Measurements from ENCODE around the gene POLR3K.

Gene POLR3K

DNA sequence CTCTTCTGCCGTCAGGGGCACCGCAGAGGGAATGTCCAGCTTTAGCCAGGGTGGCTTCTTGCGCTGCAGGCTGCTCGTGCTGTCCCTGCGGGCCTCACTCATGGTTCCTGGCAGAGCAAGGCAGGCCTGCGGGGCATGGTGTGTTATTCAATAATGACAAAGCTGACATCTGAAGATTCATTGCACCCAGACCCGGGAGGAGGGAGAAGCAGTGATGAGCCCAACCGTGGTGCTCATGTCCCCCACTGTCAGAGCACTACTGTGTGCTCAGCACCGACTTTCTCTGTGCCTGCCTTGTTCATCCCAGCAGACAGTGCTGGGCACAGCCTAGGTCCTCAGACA is 11.5 kb upstream of the POLR3K start:
- WGBS (ENCODE audit: insufficient coverage): 90% methylated on average over 9 of the region's 9 CpGs
- Histone ChIP-seq H3K9me3 (ENCODE audit: control extremely low read depth in 1 of 5, control insufficient read depth in 4 of 5, insufficient read depth in 2 of 5, low read depth in 1 of 5, low read length in 4 of 5) (no peaks in the 10 kb centered on the region), H3K27me3 (replicated peaks in 2 of 5; ENCODE audit: control insufficient read depth in 4 of 5, insufficient read depth in 5 of 5, low read length in 4 of 5) (no peaks in the 10 kb centered on the region), H3K36me3 (ENCODE audit: control insufficient read depth in 4 of 4, insufficient read depth in 4 of 4, low read length in 3 of 4) (peaks cover 0 to 21% (median 0%) of the 10 kb centered on the region in 4 experiments), H3K27ac (ENCODE audit: insufficient read depth in 1 of 2, low read depth in 1 of 2, low read length in 2 of 2, poor library complexity in 1 of 2, severe bottlenecking in 2 of 2) (no peak overlapping the region), H3K4me3 (ENCODE audit: control insufficient read depth in 1 of 7, extremely low read depth in 1 of 7, insufficient read depth in 4 of 7, low read depth in 2 of 7, low read length in 6 of 7) (no peak overlapping the region), H3K4me1 (ENCODE audit: control extremely low read depth in 1 of 4, control insufficient read depth in 4 of 4, insufficient read depth in 4 of 4, low read length in 3 of 4) (peaks cover 0 to 10% (median 7%) of the 10 kb centered on the region in 4 experiments)
- no peak for DNase-seq
- CTCF ChIA-PET: interaction anchor here (0.7 to 19.8 kb wide), 20 partner anchors 7 to 300 kb away, joined by 3 to 643 read pairs (median 4); partner anchors contain the start of genes POLR3K, RHBDF1 and SNRNP25
- POLR2A ChIA-PET: interaction anchor here (2.2 kb wide), 1 partner anchor 32 kb away, joined by 12 read pairs; no protein-coding TSS in a partner anchor

- no peak overlapping the region for H3K4me3 ChIP-seq (ENCODE audit: control insufficient read depth in 1 of 7, extremely low read depth in 1 of 7, insufficient read depth in 4 of 7, low read depth in 2 of 7, low read length in 6 of 7)
- WGBS (ENCODE audit: insufficient coverage): over 99% methylated on average over 21 of the region's 25 CpGs
- no peaks in the 10 kb centered on the region for H3K27me3 ChIP-seq (replicated peaks in 2 of 5; ENCODE audit: control insufficient read depth in 4 of 5, insufficient read depth in 5 of 5, low read length in 4 of 5)
- ChIA-PET POLR2A (interaction anchor here (2.2 kb wide), 1 partner anchor 32 kb away, joined by 12 read pairs; no protein-coding TSS in a partner anchor), CTCF (interaction anchor here (0.6 to 19.8 kb wide), 17 partner anchors 8 to 301 kb away, joined by 3 to 643 read pairs (median 5); partner anchors contain the start of genes POLR3K, RHBDF1 and SNRNP25)
- no peak for DNase-seq
- H3K36me3 ChIP-seq (ENCODE audit: control insufficient read depth in 4 of 4, insufficient read depth in 4 of 4, low read length in 3 of 4): peaks cover 0 to 23% (median 2%) of the 10 kb centered on the region in 4 experiments
- peaks cover 0 to 10% (median 7%) of the 10 kb centered on the region in 4 experiments for H3K4me1 ChIP-seq (ENCODE audit: control extremely low read depth in 1 of 4, control insufficient read depth in 4 of 4, insufficient read depth in 4 of 4, low read length in 3 of 4)
- no peaks in the 10 kb centered on the region for H3K9me3 ChIP-seq (ENCODE audit: control extremely low read depth in 1 of 5, control insufficient read depth in 4 of 5, insufficient read depth in 2 of 5, low read depth in 1 of 5, low read length in 4 of 5)
- no peak overlapping the region for H3K27ac ChIP-seq (ENCODE audit: insufficient read depth in 1 of 2, low read depth in 1 of 2, low read length in 2 of 2, poor library complexity in 1 of 2, severe bottlenecking in 2 of 2)
Measured at GRCh38 chr16:63998-64913, 10.8 kb upstream of the POLR3K start.

GRCh38 chr16:63466-63865 is 10.1 kb upstream of the POLR3K start:
- Histone ChIP-seq H3K27ac (ENCODE audit: insufficient read depth in 1 of 2, low read depth in 1 of 2, low read length in 2 of 2, poor library complexity in 1 of 2, severe bottlenecking in 2 of 2) (no peak overlapping the region), H3K9me3 (ENCODE audit: control extremely low read depth in 1 of 5, control insufficient read depth in 4 of 5, insufficient read depth in 2 of 5, low read depth in 1 of 5, low read length in 4 of 5) (no peaks in the 10 kb centered on the region), H3K36me3 (ENCODE audit: control insufficient read depth in 4 of 4, insufficient read depth in 4 of 4, low read length in 3 of 4) (peaks cover 0 to 28% (median 5%) of the 10 kb centered on the region in 4 experiments), H3K4me3 (ENCODE audit: control insufficient read depth in 1 of 7, extremely low read depth in 1 of 7, insufficient read depth in 4 of 7, low read depth in 2 of 7, low read length in 6 of 7) (no peak overlapping the region), H3K27me3 (replicated peaks in 2 of 5; ENCODE audit: control insufficient read depth in 4 of 5, insufficient read depth in 5 of 5, low read length in 4 of 5) (no peaks in the 10 kb centered on the region), H3K4me1 (ENCODE audit: control extremely low read depth in 1 of 4, control insufficient read depth in 4 of 4, insufficient read depth in 4 of 4, low read length in 3 of 4) (peaks cover 0 to 10% (median 7%) of the 10 kb centered on the region in 4 experiments)
- no peak for DNase-seq
- 94% methylated on average over 14 of the region's 16 CpGs for WGBS (ENCODE audit: insufficient coverage)
- POLR2A ChIA-PET: interaction anchor here (0.5 kb wide), 1 partner anchor 21 kb away, joined by 3 read pairs; no protein-coding TSS in a partner anchor
- CTCF ChIA-PET: interaction anchor here (0.6 to 19.8 kb wide), 7 partner anchors 8 to 44 kb away, joined by 3 to 643 read pairs (median 29); partner anchors contain the start of gene RHBDF1

DNA sequence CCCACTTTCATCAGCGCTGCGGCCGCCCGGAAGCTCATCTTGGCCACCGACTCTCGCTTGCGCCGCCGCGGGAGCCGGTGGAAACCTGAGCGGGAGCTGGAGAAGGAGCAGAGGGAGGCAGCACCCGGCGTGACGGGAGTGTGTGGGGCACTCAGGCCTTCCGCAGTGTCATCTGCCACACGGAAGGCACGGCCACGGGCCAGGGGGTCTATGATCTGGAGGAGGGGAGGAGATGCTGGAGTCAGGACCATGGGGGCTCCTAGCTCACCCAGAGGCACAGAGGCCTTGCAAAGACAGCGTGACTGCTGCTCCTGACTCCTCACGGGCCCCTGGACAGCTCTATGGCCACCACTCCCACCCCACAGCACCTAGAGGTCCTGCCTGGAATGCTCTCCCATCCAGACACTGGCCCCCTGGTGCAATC is 9.6 kb upstream of the POLR3K start:
- WGBS (ENCODE audit: insufficient coverage): 95% methylated on average over 17 of the region's 21 CpGs
- Histone ChIP-seq H3K36me3 (ENCODE audit: control insufficient read depth in 4 of 4, insufficient read depth in 4 of 4, low read length in 3 of 4) (peaks cover 0 to 33% (median 8%) of the 10 kb centered on the region in 4 experiments), H3K27me3 (replicated peaks in 2 of 5; ENCODE audit: control insufficient read depth in 4 of 5, insufficient read depth in 5 of 5, low read length in 4 of 5) (no peaks in the 10 kb centered on the region), H3K9me3 (ENCODE audit: control extremely low read depth in 1 of 5, control insufficient read depth in 4 of 5, insufficient read depth in 2 of 5, low read depth in 1 of 5, low read length in 4 of 5) (no peaks in the 10 kb centered on the region), H3K27ac (ENCODE audit: insufficient read depth in 1 of 2, low read depth in 1 of 2, low read length in 2 of 2, poor library complexity in 1 of 2, severe bottlenecking in 2 of 2) (no peak overlapping the region), H3K4me1 (ENCODE audit: control extremely low read depth in 1 of 4, control insufficient read depth in 4 of 4, insufficient read depth in 4 of 4, low read length in 3 of 4) (peaks cover 0 to 10% (median 7%) of the 10 kb centered on the region in 4 experiments), H3K4me3 (ENCODE audit: control insufficient read depth in 1 of 7, extremely low read depth in 1 of 7, insufficient read depth in 4 of 7, low read depth in 2 of 7, low read length in 6 of 7) (no peak overlapping the region)
- POLR2A ChIA-PET: interaction anchor here (0.5 kb wide), 1 partner anchor 22 kb away, joined by 3 read pairs; no protein-coding TSS in a partner anchor
- CTCF ChIA-PET: interaction anchor here (0.6 to 19.8 kb wide), 4 partner anchors 9 to 29 kb away, joined by 3 to 643 read pairs (median 34); no protein-coding TSS in a partner anchor
- no peak for DNase-seq

DNA sequence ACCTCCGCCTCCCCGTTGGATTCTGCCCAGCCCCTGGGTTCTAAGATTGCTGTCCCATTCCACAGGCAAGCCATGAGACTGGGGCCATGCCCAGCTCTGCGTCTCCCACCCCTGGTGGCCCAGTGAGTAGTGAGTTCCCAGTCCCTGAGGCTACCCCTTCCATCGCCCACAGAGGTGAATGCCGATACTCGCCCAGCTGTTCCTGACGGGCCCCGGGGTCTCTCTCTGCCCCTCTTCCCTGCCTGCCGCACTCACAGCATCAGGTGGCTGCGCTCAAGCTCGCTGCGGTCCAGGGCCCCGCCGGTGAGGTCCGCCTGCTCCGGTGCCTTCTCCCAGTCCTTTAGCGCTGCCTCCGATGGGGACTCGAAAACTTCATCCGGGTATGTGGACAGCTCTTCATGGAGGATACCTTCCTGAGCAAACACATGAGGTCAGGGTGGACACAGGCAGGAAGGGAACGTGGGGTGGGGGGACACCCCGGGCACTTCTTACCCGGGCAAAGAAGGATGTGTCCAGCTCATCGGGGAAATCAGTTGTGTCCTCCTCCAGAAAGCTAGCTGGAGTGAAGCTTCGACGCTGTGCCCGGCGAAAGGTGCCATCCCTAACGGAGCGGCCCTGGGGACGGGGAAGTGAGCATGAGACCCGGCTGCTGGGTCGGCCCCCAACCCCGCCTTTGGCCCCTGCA is 9.0 kb upstream of the POLR3K start:
- no peak overlapping the region for H3K4me3 ChIP-seq (ENCODE audit: control insufficient read depth in 1 of 7, extremely low read depth in 1 of 7, insufficient read depth in 4 of 7, low read depth in 2 of 7, low read length in 6 of 7)
- WGBS (ENCODE audit: insufficient coverage): 98% methylated on average over 32 of the region's 34 CpGs
- no peak overlapping the region for H3K27ac ChIP-seq (ENCODE audit: insufficient read depth in 1 of 2, low read depth in 1 of 2, low read length in 2 of 2, poor library complexity in 1 of 2, severe bottlenecking in 2 of 2)
- no peaks in the 10 kb centered on the region for H3K27me3 ChIP-seq (replicated peaks in 2 of 5; ENCODE audit: control insufficient read depth in 4 of 5, insufficient read depth in 5 of 5, low read length in 4 of 5)
- POLR2A ChIA-PET: no interaction called here
- CTCF ChIA-PET: interaction anchor here (0.8 to 19.8 kb wide), 4 partner anchors 12 to 42 kb away, joined by 5 to 643 read pairs (median 34); no protein-coding TSS in a partner anchor
- peaks cover 0 to 10% (median 7%) of the 10 kb centered on the region in 4 experiments for H3K4me1 ChIP-seq (ENCODE audit: control extremely low read depth in 1 of 4, control insufficient read depth in 4 of 4, insufficient read depth in 4 of 4, low read length in 3 of 4)
- H3K9me3 ChIP-seq (ENCODE audit: control extremely low read depth in 1 of 5, control insufficient read depth in 4 of 5, insufficient read depth in 2 of 5, low read depth in 1 of 5, low read length in 4 of 5): no peaks in the 10 kb centered on the region
- no peak for DNase-seq
- peaks cover 0 to 37% (median 11%) of the 10 kb centered on the region in 4 experiments for H3K36me3 ChIP-seq (ENCODE audit: control insufficient read depth in 4 of 4, insufficient read depth in 4 of 4, low read length in 3 of 4)

GRCh38 chr16:61879-62281 is 8.5 kb upstream of the POLR3K start:
- POLR2A ChIA-PET: no interaction called here
- H3K27ac ChIP-seq (ENCODE audit: insufficient read depth in 1 of 2, low read depth in 1 of 2, low read length in 2 of 2, poor library complexity in 1 of 2, severe bottlenecking in 2 of 2): no peak overlapping the region
- H3K9me3 ChIP-seq (ENCODE audit: control extremely low read depth in 1 of 5, control insufficient read depth in 4 of 5, insufficient read depth in 2 of 5, low read depth in 1 of 5, low read length in 4 of 5): no peaks in the 10 kb centered on the region
- peaks cover 0 to 42% (median 14%) of the 10 kb centered on the region in 4 experiments for H3K36me3 ChIP-seq (ENCODE audit: control insufficient read depth in 4 of 4, insufficient read depth in 4 of 4, low read length in 3 of 4)
- CTCF ChIA-PET: interaction anchor here (0.8 to 19.8 kb wide), 4 partner anchors 13 to 42 kb away, joined by 5 to 643 read pairs (median 34); no protein-coding TSS in a partner anchor
- H3K4me3 ChIP-seq (ENCODE audit: control insufficient read depth in 1 of 7, extremely low read depth in 1 of 7, insufficient read depth in 4 of 7, low read depth in 2 of 7, low read length in 6 of 7): no peak overlapping the region
- no peak for DNase-seq
- peaks cover 0 to 10% (median 7%) of the 10 kb centered on the region in 4 experiments for H3K4me1 ChIP-seq (ENCODE audit: control extremely low read depth in 1 of 4, control insufficient read depth in 4 of 4, insufficient read depth in 4 of 4, low read length in 3 of 4)
- WGBS (ENCODE audit: insufficient coverage): 94% methylated on average over 32 of the region's 32 CpGs
- no peaks in the 10 kb centered on the region for H3K27me3 ChIP-seq (replicated peaks in 2 of 5; ENCODE audit: control insufficient read depth in 4 of 5, insufficient read depth in 5 of 5, low read length in 4 of 5)

Data from common myeloid progenitor, CD34-positive (primary cell).